GM12875 (cell line): ENCODE data around the gene WNK2.

Experiments
- H3K4me3 ChIP-seq: one replicate; pipeline ENCODE4 v1.5.1; 2011; ENCODE audit warnings: low read depth, low read length, control low read depth
- TF ChIP-seq, protein P1 (sequence below): IDR thresholded peaks from 2 replicates; pipeline ENCODE4 v1.5.1; 2011; ENCODE audit warnings: low read depth, mild to moderate bottlenecking, control low read depth, inconsistent platforms, low read length, moderate library complexity, borderline replicate concordance; ENCODE audit not compliant: insufficient read depth

WNK2 gene

DNA sequence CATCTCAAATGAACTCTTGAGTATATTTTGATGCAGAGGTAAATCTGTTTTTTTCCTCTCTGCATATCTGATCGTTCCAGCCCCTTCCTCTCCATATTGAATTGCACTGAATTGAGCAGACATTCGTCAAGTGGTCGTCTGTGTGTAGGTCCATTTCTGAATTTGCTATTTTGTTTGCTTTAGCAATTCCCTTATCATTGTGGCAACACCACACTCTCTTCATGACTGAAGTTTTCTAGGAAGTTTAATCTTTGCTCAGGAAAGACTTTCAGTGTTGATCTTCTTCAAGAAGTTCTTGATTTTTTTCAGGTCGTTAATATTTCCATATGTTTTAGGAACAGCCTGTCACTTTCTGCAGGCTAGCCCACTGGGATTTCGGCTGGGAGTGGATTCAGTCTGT lies 132.0 kb downstream of the WNK2 start:
- H3K4me3 ChIP-seq, result no peak overlapping the region
- TF ChIP-seq, protein P1, sequence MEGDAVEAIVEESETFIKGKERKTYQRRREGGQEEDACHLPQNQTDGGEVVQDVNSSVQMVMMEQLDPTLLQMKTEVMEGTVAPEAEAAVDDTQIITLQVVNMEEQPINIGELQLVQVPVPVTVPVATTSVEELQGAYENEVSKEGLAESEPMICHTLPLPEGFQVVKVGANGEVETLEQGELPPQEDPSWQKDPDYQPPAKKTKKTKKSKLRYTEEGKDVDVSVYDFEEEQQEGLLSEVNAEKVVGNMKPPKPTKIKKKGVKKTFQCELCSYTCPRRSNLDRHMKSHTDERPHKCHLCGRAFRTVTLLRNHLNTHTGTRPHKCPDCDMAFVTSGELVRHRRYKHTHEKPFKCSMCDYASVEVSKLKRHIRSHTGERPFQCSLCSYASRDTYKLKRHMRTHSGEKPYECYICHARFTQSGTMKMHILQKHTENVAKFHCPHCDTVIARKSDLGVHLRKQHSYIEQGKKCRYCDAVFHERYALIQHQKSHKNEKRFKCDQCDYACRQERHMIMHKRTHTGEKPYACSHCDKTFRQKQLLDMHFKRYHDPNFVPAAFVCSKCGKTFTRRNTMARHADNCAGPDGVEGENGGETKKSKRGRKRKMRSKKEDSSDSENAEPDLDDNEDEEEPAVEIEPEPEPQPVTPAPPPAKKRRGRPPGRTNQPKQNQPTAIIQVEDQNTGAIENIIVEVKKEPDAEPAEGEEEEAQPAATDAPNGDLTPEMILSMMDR, result no peak

DNA sequence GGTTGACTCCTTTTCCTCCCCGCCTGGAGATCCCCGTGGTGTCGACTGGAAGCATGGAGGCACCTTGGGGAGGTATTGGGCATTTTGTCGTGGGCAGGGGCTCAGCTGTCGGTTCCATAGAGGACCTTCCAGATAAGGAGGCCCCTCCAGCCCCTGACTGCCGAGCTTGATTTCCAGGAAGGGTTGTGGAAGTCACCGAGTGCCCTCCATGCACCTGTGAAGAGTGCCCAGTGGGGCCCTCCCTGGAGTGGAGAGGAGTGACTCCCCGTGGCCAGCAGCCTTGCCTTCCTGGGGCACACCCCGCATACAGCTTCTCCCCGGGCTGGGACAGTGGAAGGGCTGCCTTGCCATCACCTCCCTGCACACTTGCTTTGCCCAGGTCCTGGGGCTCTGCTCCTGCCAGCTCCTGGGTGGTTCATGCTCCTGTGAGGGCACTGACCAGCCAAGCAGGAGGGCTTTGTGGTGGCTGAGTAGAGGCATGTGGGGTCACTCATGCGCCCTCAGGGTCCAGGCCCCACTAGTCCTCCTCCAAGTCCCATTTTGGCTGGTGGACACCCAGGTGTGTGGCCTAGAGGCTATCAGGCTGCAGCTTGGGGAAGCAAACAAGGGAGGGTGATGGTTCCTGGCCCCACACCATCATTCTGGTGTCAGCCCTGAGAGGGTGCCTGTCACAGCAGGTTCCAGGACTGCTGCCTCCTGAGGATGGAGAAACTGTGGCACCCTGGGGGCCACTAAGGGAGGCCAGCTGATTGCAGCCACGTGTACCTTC lies 133.0 kb downstream of the WNK2 start:
- no peak overlapping the region for H3K4me3 ChIP-seq
- TF ChIP-seq, protein P1, result no peak

DNA sequence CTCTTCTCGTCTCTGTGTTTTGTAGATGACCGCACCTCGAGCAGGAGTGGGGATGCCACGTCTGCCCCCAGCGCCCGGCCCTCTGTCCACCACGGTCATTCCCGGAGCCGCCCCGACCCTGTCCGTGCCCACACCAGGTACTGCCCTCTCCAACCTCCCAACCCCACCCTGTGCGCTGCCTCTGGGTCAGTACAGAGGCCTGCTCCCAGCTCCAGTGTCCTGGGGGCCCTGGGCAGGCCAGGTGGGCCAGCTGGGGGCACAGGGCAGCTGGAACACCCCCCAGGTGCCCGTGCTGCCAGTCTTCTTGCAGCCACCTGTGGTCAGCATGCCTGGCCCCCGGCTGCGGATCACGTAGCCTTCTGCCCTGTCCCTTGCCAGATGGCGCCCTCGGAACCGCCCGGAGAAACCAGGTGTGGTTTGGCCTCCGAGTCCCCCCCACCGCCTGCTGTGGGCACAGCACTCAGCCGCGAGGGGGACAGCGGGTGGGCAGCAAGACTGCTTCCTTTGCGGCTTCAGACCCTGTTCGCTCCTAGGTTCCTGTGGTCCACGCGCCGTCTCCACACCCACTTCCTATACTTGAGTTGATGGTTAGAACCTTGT lies 133.7 kb downstream of the WNK2 start:
- H3K4me3 ChIP-seq, result no peak overlapping the region
- TF ChIP-seq, protein P1, result no peak

DNA sequence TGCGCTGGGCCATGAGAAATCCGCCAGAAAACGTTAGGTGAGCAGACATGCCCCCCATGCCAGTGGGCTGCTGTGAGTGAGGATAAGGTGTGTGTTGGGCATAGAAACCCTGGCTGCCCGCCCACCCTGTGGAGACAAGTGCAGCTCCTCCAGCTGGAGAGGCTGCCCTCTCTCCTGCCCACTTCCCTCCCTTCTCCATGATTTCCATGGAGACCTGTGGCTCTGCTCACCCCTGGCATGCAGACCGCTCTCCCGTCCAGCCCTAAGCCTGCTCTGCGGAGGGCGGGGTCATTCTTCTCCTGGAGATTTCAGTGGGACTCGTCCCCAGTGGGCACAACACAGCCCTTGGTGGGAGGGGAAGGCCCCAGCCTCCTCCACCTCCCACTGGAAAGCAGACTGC lies 134.5 kb downstream of the WNK2 start:
- H3K4me3 ChIP-seq, result no peak overlapping the region
- TF ChIP-seq, protein P1, result no peak

DNA sequence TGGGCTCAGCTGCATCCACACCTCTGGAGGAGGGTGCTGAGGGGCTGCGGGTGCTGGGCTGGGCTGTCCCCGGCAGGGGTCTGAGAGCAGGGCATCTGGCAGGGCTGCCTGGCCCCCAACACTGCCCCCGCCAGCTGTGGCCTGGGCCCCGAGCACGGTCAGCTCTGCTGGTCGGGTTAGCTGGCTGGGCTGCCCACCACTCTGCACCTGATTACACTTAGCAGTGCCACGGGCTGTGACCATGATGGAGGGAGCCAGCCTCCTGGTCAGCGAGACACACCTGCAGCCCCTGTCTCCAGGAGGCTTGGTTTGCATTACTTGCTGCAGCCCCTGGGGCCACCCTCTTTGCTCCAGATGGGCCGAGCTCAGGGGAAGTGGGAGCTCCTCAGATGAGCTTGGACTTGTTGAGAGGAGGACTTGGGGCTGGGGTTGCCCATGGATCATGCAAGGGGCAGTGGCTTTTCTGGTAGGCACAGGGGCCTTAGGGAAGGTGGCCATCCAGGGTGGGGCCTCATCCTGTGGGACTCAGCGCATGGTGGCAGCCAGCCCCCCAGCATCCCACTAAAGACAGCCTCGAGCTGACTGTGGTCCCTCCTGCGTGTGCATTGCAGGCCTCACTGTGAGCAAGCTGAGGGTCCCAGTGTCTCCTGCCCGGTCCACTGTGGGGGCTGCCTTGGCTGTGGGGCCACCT lies 135.5 kb downstream of the WNK2 start:
- H3K4me3 ChIP-seq, result no peak overlapping the region
- TF ChIP-seq, protein P1, result no peak

DNA sequence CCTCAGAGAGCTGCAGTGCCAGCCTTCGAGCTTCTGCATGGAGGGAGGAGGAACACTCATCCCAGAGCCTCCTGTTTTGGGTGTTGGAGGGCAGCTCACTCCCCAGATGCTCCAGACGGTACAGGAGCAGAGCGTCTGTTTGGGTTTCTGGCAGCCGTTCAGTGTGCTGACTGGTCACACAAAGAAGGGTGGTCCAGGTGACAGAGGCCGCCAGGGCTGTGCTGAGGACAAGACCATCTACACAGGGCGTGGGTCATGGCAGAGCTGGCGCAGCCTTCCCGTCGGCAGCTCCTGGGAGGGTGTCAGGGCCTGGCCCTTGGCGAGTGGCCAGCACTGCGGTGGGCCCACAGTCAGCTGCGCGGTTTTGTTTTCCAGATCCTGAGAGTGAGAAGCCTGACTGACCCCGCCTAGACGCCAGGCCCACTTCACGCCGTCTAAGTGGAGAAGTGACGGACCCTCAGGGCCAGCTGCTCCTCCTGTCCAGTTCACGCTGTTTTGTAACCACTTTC lies 136.1 kb downstream of the WNK2 start:
- TF ChIP-seq, protein P1, result no peak

More for the DNA sequence above, 136.1 kb downstream of the WNK2 start:
- no peak overlapping the region for H3K4me3 ChIP-seq
